Activated naive CD8-positive, alpha-beta T cell treated with anti-CD3 and anti-CD28 coated beads, Interleukin-2, amount 50 U/mL, for 24 hours (primary cell): ENCODE measurements around the gene DAZ2.
"Not testable (repeated sequence)": the region's sequence is repeated elsewhere in the genome, so short reads cannot be mapped to it uniquely, and the experiment has no call there.

Experiments
- ATAC-seq: fragments of 150-1000 bp; cut with Tn5 transposase; one replicate; pipeline ENCODE4 v1.10.0; 2021
- DNase-seq: peaks from one replicate; pipeline ENCODE4 v3.0.0; 2021
- H3K27ac Mint-ChIP-seq: one replicate; pipeline ENCODE4 v1.8.0; 2021; ENCODE audit warnings: mild to moderate bottlenecking, mixed read lengths
- H3K27me3 Mint-ChIP-seq: one replicate; pipeline ENCODE4 v1.8.0; 2021; ENCODE audit warnings: mixed read lengths
- H3K36me3 Mint-ChIP-seq: one replicate; pipeline ENCODE4 v1.8.0; 2021; ENCODE audit warnings: low read depth, mixed read lengths
- H3K4me1 Mint-ChIP-seq: one replicate; pipeline ENCODE4 v1.8.0; 2021; ENCODE audit warnings: mixed read lengths
- H3K4me3 Mint-ChIP-seq: one replicate; pipeline ENCODE4 v1.8.0; 2021; ENCODE audit warnings: mild to moderate bottlenecking, moderate library complexity, mixed read lengths
- H3K9me3 Mint-ChIP-seq: one replicate; pipeline ENCODE4 v1.8.0; 2021; ENCODE audit warnings: mixed read lengths

Gene DAZ2

GRCh38 chrY:23219233-23219632 lies at the start of gene DAZ2:
DAZ2 (plus strand) TSS chrY:23219533; CDS start chrY:23219741, 208 bp downstream.
- not testable (repeated sequence) for H3K9me3 Mint-ChIP-seq, H3K36me3 Mint-ChIP-seq, H3K4me3 Mint-ChIP-seq, ATAC-seq, H3K27ac Mint-ChIP-seq, H3K27me3 Mint-ChIP-seq, DNase-seq, H3K4me1 Mint-ChIP-seq

GRCh38 chrY:23198908-23199307 lies 20.4 kb upstream of the DAZ2 start, which contains the start of gene DAZ1:
DAZ1 (minus strand) TSS chrY:23199008; CDS start chrY:23198800, 208 bp downstream.
- not testable (repeated sequence) for H3K27ac Mint-ChIP-seq, H3K4me3 Mint-ChIP-seq, DNase-seq, H3K36me3 Mint-ChIP-seq, H3K4me1 Mint-ChIP-seq, H3K27me3 Mint-ChIP-seq, ATAC-seq, H3K9me3 Mint-ChIP-seq

- H3K27me3 Mint-ChIP-seq, DNase-seq, ATAC-seq, H3K4me3 Mint-ChIP-seq, H3K27ac Mint-ChIP-seq, H3K9me3 Mint-ChIP-seq, H3K4me1 Mint-ChIP-seq, H3K36me3 Mint-ChIP-seq: not testable (repeated sequence)
These were observed 11.9 kb upstream of the DAZ2 start for GRCh38 chrY:23207455-23207854.

GRCh38 chrY:23209802-23210495 lies 9.4 kb upstream of the DAZ2 start:
- not testable (repeated sequence) for H3K4me1 Mint-ChIP-seq, H3K27me3 Mint-ChIP-seq, H3K27ac Mint-ChIP-seq, DNase-seq, ATAC-seq, H3K4me3 Mint-ChIP-seq, H3K36me3 Mint-ChIP-seq, H3K9me3 Mint-ChIP-seq

GRCh38 chrY:23210681-23211080 lies 8.7 kb upstream of the DAZ2 start:
- not testable (repeated sequence) for H3K4me3 Mint-ChIP-seq, H3K27me3 Mint-ChIP-seq, H3K9me3 Mint-ChIP-seq, ATAC-seq, H3K27ac Mint-ChIP-seq, H3K36me3 Mint-ChIP-seq, DNase-seq, H3K4me1 Mint-ChIP-seq
